ENCODE results near the gene CYP2J2.

CYP2J2 gene

GRCh38 chr1:59857679-59858354, 68.8 kb downstream of the CYP2J2 start (continued):
- no peak for TF ChIP-seq ZBTB1 (tag by site-specific recombination; IDR thresholded peaks at IDR 0.05)

- no peak for TF ChIP-seq ZNF510 (tag by site-specific recombination; IDR thresholded peaks at IDR 0.05; ENCODE audit: insufficient replicate concordance)
- no peak for TF ChIP-seq ZBTB48 (tag by site-specific recombination; IDR thresholded peaks at IDR 0.05)
- TF ChIP-seq ZNF341 (tag by site-specific recombination; IDR thresholded peaks at IDR 0.05; ENCODE audit: low read depth) = no peak
- TF ChIP-seq, protein P1, sequence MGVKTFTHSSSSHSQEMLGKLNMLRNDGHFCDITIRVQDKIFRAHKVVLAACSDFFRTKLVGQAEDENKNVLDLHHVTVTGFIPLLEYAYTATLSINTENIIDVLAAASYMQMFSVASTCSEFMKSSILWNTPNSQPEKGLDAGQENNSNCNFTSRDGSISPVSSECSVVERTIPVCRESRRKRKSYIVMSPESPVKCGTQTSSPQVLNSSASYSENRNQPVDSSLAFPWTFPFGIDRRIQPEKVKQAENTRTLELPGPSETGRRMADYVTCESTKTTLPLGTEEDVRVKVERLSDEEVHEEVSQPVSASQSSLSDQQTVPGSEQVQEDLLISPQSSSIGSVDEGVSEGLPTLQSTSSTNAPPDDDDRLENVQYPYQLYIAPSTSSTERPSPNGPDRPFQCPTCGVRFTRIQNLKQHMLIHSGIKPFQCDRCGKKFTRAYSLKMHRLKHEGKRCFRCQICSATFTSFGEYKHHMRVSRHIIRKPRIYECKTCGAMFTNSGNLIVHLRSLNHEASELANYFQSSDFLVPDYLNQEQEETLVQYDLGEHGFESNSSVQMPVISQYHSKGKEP (tag by site-specific recombination; IDR thresholded peaks at IDR 0.05) = no peak
- TF ChIP-seq, protein P2, sequence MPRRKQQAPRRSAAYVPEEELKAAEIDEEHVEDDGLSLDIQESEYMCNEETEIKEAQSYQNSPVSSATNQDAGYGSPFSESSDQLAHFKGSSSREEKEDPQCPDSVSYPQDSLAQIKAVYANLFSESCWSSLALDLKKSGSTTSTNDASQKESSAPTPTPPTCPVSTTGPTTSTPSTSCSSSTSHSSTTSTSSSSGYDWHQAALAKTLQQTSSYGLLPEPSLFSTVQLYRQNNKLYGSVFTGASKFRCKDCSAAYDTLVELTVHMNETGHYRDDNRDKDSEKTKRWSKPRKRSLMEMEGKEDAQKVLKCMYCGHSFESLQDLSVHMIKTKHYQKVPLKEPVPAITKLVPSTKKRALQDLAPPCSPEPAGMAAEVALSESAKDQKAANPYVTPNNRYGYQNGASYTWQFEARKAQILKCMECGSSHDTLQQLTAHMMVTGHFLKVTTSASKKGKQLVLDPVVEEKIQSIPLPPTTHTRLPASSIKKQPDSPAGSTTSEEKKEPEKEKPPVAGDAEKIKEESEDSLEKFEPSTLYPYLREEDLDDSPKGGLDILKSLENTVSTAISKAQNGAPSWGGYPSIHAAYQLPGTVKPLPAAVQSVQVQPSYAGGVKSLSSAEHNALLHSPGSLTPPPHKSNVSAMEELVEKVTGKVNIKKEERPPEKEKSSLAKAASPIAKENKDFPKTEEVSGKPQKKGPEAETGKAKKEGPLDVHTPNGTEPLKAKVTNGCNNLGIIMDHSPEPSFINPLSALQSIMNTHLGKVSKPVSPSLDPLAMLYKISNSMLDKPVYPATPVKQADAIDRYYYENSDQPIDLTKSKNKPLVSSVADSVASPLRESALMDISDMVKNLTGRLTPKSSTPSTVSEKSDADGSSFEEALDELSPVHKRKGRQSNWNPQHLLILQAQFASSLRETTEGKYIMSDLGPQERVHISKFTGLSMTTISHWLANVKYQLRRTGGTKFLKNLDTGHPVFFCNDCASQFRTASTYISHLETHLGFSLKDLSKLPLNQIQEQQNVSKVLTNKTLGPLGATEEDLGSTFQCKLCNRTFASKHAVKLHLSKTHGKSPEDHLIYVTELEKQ (tag by site-specific recombination; IDR thresholded peaks at IDR 0.05; ENCODE audit: borderline replicate concordance) = no peak
- no peak for TF ChIP-seq ZNF529 (tag by site-specific recombination; IDR thresholded peaks at IDR 0.05; ENCODE audit: insufficient replicate concordance)
- TF ChIP-seq ZNF600 (tag by site-specific recombination; IDR thresholded peaks at IDR 0.05) = no peak
- TF ChIP-seq, protein P3, sequence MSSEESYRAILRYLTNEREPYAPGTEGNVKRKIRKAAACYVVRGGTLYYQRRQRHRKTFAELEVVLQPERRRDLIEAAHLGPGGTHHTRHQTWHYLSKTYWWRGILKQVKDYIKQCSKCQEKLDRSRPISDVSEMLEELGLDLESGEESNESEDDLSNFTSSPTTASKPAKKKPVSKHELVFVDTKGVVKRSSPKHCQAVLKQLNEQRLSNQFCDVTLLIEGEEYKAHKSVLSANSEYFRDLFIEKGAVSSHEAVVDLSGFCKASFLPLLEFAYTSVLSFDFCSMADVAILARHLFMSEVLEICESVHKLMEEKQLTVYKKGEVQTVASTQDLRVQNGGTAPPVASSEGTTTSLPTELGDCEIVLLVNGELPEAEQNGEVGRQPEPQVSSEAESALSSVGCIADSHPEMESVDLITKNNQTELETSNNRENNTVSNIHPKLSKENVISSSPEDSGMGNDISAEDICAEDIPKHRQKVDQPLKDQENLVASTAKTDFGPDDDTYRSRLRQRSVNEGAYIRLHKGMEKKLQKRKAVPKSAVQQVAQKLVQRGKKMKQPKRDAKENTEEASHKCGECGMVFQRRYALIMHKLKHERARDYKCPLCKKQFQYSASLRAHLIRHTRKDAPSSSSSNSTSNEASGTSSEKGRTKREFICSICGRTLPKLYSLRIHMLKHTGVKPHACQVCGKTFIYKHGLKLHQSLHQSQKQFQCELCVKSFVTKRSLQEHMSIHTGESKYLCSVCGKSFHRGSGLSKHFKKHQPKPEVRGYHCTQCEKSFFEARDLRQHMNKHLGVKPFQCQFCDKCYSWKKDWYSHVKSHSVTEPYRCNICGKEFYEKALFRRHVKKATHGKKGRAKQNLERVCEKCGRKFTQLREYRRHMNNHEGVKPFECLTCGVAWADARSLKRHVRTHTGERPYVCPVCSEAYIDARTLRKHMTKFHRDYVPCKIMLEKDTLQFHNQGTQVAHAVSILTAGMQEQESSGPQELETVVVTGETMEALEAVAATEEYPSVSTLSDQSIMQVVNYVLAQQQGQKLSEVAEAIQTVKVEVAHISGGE (tag by site-specific recombination; conservative IDR thresholded peaks at IDR 0.05; ENCODE audit: low read depth) = no peak
- TF ChIP-seq ZNF530 (tag by site-specific recombination; IDR thresholded peaks at IDR 0.05; ENCODE audit: low read depth) = no peak
- TF ChIP-seq ZNF701 (tag by site-specific recombination; IDR thresholded peaks at IDR 0.05) = no peak
- no peak for TF ChIP-seq SETDB1 (IDR thresholded peaks at IDR 0.05; ENCODE audit: insufficient read length, low read length)
- no peak for TF ChIP-seq ZNF660 (tag by site-specific recombination; IDR thresholded peaks at IDR 0.05)
- TF ChIP-seq ZIC2 (tag by site-specific recombination; IDR thresholded peaks at IDR 0.05) = no peak
- no peak for TF ChIP-seq ZNF112 (tag by site-specific recombination; IDR thresholded peaks at IDR 0.05)
- TF ChIP-seq ZNF175 (tag by site-specific recombination; IDR thresholded peaks at IDR 0.05) = no peak
- ChIA-PET POLR2A (no interaction called here), CTCF (interaction anchor here (0.6 to 1.2 kb wide), 2 partner anchors 61 to 90 kb away, joined by 3 to 4 read pairs; no protein-coding TSS in a partner anchor)
- Histone ChIP-seq H3K4me1 (ENCODE audit: control insufficient read depth, insufficient read depth, low read length) (no peaks in the 10 kb centered on the region), H3K4me3 (ENCODE audit: low read depth, low read length) (no peak overlapping the region), H3K36me3 (ENCODE audit: control insufficient read depth in 2 of 2, insufficient read depth in 1 of 2, low read length in 2 of 2) (peaks cover 5 to 16% of the 10 kb centered on the region in 2 experiments), H3K9me3 (ENCODE audit: control insufficient read depth, insufficient read depth, low read depth, low read length) (no peaks in the 10 kb centered on the region), H3K27ac (ENCODE audit: extremely low read depth, low read depth, low read length) (no peak overlapping the region)
These were observed 69.7 kb downstream of the CYP2J2 start for GRCh38 chr1:59856725-59857338.

Measured in HEK293 (cell line).